ENCODE data around the gene PTGR2. TPM values are rescaled to one million over a fixed set of nuclear protein-coding genes. Genes with fewer than 3 reads are reported as not detected.
"Not testable (repeated sequence)": the region's sequence is repeated elsewhere in the genome, so short reads cannot be mapped to it uniquely, and the experiment has no call there.

Gene PTGR2
- total and polyA plus RNA-seq, 5 donors, result 31.3 to 38.3 (median 32.8) TPM

DNA sequence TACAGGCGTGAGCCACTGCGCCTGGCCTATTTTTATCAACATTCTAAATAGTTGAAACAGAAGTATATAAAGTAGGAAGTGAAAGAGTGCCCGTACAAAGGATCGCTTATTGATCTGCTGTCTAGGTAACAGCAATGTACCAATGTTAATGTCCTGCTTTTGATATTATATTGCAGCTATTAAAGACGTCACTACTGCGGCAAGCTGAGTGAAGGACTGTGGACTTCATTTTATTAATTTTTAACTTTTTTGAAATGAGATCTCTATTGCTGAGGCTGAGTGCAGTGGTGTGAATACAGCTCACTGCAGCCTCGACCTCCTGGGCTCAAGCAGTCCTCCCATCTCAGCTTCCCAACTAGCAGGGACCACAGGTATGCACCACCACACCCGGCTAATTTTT, 10.8 kb downstream of the PTGR2 start:
- no peak for ATAC-seq
- WGBS, result 96% methylated on average over 8 of the region's 8 CpGs

DNA sequence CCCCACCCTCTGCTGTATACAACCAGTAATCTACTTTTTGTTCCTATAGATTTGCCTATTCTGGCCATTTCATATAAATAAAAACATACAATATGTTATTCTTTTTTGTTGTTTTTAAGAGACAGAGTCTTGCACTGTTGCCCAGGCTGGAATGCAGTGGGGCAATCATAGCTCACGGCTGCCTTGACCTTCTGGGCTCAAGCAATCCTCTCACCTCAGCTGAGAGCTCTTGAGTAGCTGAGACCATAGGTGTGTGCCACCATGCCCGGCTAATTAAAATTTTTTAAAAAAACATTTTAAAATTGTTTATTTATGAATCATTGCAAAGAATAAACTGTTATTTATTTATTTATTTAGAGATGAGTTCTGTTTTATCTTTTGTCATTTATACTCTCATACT, 11.6 kb downstream of the PTGR2 start:
- Histone ChIP-seq H3K27ac (ENCODE audit: low read length) (no peak overlapping the region), H3K4me1 (ENCODE audit: control insufficient read depth, insufficient read depth, low read length) (no peaks in the 10 kb centered on the region), H3K4me3 (ENCODE audit: low read length) (no peak overlapping the region), H3K9me3 (ENCODE audit: control insufficient read depth, low read length) (no peaks in the 10 kb centered on the region), H3K27me3 (ENCODE audit: control insufficient read depth, insufficient read depth) (no peaks in the 10 kb centered on the region)
- no peak for ATAC-seq
- DNase-seq, result no peak
- 94% methylated on average over 2 of the region's 2 CpGs for WGBS
- intact Hi-C loops (cut with DNase I), result loop anchor here in 1 of 4 donors (10.0 kb wide), 1 partner anchor 138 kb away; no protein-coding TSS in a partner anchor

More for the DNA sequence above, 10.8 kb downstream of the PTGR2 start:
- intact Hi-C loops (cut with DNase I), result loop anchor here in 1 of 4 donors (10.0 kb wide), 1 partner anchor 138 kb away; no protein-coding TSS in a partner anchor
- no peak for DNase-seq
- H3K27ac ChIP-seq (ENCODE audit: low read length), result no peak overlapping the region
- H3K4me3 ChIP-seq (ENCODE audit: low read length), result no peak overlapping the region
- H3K27me3 ChIP-seq (ENCODE audit: control insufficient read depth, insufficient read depth), result no peaks in the 10 kb centered on the region
- no peaks in the 10 kb centered on the region for H3K4me1 ChIP-seq (ENCODE audit: control insufficient read depth, insufficient read depth, low read length)
- H3K9me3 ChIP-seq (ENCODE audit: control insufficient read depth, low read length), result no peaks in the 10 kb centered on the region

DNA sequence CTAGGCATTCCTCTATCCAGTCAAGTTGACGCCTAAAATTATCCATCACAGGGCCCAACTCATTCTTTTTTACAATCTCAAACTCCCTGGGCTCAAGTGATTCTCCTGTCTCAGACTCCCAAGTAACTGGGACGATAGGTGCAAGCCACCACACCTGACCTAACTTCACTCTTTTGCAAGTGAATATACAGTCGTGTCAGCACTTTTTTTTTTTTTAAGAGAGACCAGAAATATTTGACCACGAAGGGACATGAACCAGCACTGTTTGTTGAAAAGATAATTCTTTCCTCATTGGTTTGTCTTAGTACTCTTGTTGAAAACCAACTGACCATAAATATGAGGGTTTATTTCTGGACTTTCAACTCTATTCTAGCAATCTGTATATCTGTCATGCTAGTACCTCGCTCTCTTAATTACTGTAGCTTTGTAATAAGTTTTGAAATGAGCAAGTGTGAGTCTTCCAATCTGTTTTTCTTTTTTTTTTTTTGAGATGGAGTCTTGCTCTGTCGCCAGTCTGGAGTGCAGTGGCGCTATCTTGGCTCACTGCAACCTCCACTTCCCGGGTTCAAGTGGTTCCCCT, 14.0 kb downstream of the PTGR2 start:
- no peak overlapping the region for H3K27ac ChIP-seq (ENCODE audit: low read length)
- no peak for ATAC-seq
- 90% methylated on average over 8 of the region's 8 CpGs for WGBS

DNA sequence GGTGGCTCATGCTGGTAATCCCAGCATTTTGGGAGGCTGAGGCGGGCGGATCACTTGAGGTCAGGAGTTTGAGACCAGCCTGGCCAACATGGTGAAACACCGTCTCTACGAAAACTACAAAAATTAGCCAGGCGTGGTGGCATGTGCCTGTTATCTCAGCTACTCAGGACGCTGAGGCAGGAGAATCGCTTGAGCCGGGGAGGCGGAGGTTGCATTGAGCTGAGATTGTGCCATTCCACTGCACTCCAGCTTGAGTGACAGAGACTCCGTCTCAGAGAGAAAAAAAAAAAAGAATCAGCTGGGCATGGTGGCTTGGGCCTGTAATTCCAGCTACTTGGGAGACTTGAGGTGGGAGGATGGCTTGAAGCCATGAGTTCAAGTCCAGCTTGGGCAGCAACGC, 18.1 kb downstream of the PTGR2 start:
- intact Hi-C loops (cut with DNase I), result loop anchor here in 1 of 4 donors (10.0 kb wide), 1 partner anchor 145 kb away; no protein-coding TSS in a partner anchor
- 87% methylated on average over 11 of the region's 11 CpGs for WGBS
- ATAC-seq, result not testable (repeated sequence)

More for the DNA sequence above, 14.0 kb downstream of the PTGR2 start:
- Histone ChIP-seq H3K9me3 (ENCODE audit: control insufficient read depth, low read length) (no peaks in the 10 kb centered on the region), H3K4me3 (ENCODE audit: low read length) (no peak overlapping the region), H3K27me3 (ENCODE audit: control insufficient read depth, insufficient read depth) (no peaks in the 10 kb centered on the region), H3K4me1 (ENCODE audit: control insufficient read depth, insufficient read depth, low read length) (no peaks in the 10 kb centered on the region)
- intact Hi-C loops (cut with DNase I), result loop anchor here in 1 of 4 donors (10.0 kb wide), 1 partner anchor 141 kb away; no protein-coding TSS in a partner anchor
- DNase-seq, result no peak

DNA sequence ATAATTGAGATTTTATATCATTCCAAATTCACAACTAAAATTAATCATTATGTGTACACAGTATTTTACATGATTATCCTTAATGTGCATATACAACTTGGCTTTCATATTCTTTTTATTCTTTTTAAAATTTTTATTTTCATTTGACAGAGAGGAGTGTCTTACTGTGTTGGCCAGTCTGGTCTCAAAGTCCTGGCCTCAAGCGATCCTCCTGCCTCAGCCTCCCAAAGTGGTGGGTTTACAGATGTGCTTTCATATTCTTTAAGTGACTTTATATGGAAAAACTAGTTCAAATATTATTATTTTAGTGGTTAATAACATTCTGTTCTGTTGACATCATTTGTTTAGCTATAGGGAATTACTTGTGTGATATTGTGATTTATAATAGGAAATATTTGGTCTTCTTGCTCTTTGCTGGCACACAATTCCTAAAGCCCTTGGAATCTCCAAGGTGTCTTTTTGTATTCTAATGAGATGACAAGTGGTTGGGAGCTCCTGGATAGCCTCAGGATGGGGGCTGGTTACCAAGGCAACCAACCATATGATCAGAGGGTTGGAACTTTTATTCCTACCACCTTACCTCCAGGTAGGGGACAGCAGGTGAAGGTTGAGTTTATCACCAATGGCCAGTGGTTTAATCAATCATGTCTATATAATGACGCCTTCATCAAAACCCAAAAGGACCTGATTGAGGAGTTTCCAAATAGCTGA, 19.0 kb downstream of the PTGR2 start:
- Histone ChIP-seq H3K27ac (ENCODE audit: low read length) (no peak overlapping the region), H3K4me3 (ENCODE audit: low read length) (no peak overlapping the region)
- intact Hi-C loops (cut with DNase I), result no loop called here

More for the DNA sequence above, 18.1 kb downstream of the PTGR2 start:
- DNase-seq; H3K4me1 ChIP-seq (ENCODE audit: control insufficient read depth, insufficient read depth, low read length); H3K4me3 ChIP-seq (ENCODE audit: low read length); H3K9me3 ChIP-seq (ENCODE audit: control insufficient read depth, low read length); H3K27me3 ChIP-seq (ENCODE audit: control insufficient read depth, insufficient read depth); H3K27ac ChIP-seq (ENCODE audit: low read length): not testable (repeated sequence)

DNA sequence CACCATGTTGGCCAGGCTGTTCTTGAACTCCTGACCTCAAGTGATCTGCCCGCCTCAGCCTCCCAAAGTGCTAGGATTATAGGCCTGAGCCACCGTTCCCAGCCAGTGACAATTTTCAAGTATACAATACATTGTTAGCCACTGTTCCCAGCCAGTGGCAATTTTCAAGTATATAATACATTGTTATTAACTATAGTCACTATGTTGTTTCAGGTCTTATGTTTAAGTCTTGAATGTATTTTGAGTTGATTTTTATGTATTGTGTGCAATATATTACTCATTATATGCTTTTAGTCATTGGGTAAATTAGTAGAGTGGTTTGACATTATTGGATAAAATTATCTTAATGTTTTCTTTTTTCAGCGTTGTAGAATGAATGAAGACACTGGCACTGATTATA, 22.0 kb downstream of the PTGR2 start:
- H3K27ac ChIP-seq (ENCODE audit: low read length), result no peak overlapping the region
- intact Hi-C loops (cut with DNase I), result no loop called here
- H3K9me3 ChIP-seq (ENCODE audit: control insufficient read depth, low read length), result no peaks in the 10 kb centered on the region
- DNase-seq, result no peak
- no peaks in the 10 kb centered on the region for H3K27me3 ChIP-seq (ENCODE audit: control insufficient read depth, insufficient read depth)
- ATAC-seq, result no peak
- H3K4me1 ChIP-seq (ENCODE audit: control insufficient read depth, insufficient read depth, low read length), result no peaks in the 10 kb centered on the region
- no peak overlapping the region for H3K4me3 ChIP-seq (ENCODE audit: low read length)
- 91% methylated on average over 3 of the region's 3 CpGs for WGBS

More for the DNA sequence above, 19.0 kb downstream of the PTGR2 start:
- DNase-seq, result no peak
- Histone ChIP-seq H3K4me1 (ENCODE audit: control insufficient read depth, insufficient read depth, low read length) (no peaks in the 10 kb centered on the region), H3K27me3 (ENCODE audit: control insufficient read depth, insufficient read depth) (no peaks in the 10 kb centered on the region), H3K9me3 (ENCODE audit: control insufficient read depth, low read length) (no peaks in the 10 kb centered on the region)
- ATAC-seq, result no peak
- 97% methylated on average over 2 of the region's 2 CpGs for WGBS

DNA sequence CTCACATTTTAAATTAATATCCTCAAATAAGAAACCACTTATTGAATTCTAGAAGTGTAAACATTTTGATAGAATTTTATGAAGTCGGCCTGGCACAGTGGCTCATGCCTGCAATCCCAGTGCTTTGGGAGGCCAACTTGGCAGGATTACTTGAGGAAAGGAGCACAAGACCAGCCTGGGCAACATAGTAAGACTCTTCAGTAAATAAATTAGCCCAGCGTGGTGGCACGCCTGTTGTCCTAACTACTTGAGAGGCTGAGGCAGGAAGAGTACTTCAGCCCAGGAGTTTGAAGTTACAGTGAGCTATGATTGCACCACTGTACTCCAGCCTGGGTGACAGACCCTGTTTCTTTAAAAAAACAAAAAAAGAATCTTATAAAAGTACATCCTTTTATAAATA, 26.2 kb downstream of the PTGR2 start:
- WGBS, result 89% methylated on average over 3 of the region's 3 CpGs
- H3K4me1 ChIP-seq (ENCODE audit: control insufficient read depth, insufficient read depth, low read length), result no peaks in the 10 kb centered on the region
- H3K9me3 ChIP-seq (ENCODE audit: control insufficient read depth, low read length), result no peaks in the 10 kb centered on the region
- no peak overlapping the region for H3K4me3 ChIP-seq (ENCODE audit: low read length)
- intact Hi-C loops (cut with DNase I), result no loop called here
- DNase-seq (no peak), ATAC-seq (no peak)
- no peaks in the 10 kb centered on the region for H3K27me3 ChIP-seq (ENCODE audit: control insufficient read depth, insufficient read depth)
- H3K27ac ChIP-seq (ENCODE audit: low read length), result no peak overlapping the region

DNA sequence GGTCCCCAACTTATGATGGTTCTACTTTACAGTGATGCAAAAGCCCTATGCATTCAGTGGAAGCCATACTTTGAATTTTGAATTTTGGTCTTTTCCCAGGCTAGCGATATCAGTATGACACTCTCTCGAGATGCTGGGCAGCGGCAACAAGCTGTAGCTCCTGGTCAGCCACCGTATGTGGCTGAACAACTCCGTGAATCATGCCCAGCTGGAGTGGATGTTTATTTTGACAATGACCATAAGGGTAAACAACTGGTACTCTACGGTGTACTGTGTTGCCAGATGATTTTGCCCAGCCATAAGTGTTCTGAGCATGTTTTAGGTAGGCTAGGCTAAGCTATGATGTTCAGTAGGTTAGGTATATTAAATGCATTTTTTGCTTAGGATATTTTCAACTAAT, 26.8 kb downstream of the PTGR2 start:
- Histone ChIP-seq H3K4me1 (ENCODE audit: control insufficient read depth, insufficient read depth, low read length) (no peaks in the 10 kb centered on the region), H3K27me3 (ENCODE audit: control insufficient read depth, insufficient read depth) (no peaks in the 10 kb centered on the region), H3K4me3 (ENCODE audit: low read length) (no peak overlapping the region), H3K9me3 (ENCODE audit: control insufficient read depth, low read length) (no peaks in the 10 kb centered on the region), H3K27ac (ENCODE audit: low read length) (no peak overlapping the region)
- no peak for ATAC-seq
- DNase-seq, result no peak
- intact Hi-C loops (cut with DNase I), result no loop called here
- 87% methylated on average over 6 of the region's 6 CpGs for WGBS

DNA sequence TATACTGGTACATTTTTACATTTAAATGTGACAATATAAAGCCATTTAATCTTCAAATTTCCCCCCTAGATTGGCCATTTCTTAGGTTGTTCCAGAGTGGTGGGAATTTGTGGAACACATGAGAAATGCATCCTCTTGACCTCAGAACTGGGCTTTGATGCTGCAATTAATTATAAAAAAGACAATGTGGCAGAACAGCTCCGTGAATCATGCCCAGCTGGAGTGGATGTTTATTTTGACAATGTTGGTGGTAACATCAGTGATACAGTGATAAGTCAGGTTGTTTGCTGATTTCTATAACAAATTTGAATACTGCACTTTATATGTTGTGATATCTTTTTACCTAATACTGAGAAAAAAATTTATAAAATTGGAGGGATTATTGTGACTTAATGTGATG, 27.4 kb downstream of the PTGR2 start:
- Histone ChIP-seq H3K9me3 (ENCODE audit: control insufficient read depth, low read length) (no peaks in the 10 kb centered on the region), H3K27ac (ENCODE audit: low read length) (no peak overlapping the region), H3K4me3 (ENCODE audit: low read length) (no peak overlapping the region), H3K4me1 (ENCODE audit: control insufficient read depth, insufficient read depth, low read length) (no peaks in the 10 kb centered on the region), H3K27me3 (ENCODE audit: control insufficient read depth, insufficient read depth) (no peaks in the 10 kb centered on the region)
- ATAC-seq (no peak), DNase-seq (no peak)
- intact Hi-C loops (cut with DNase I), result no loop called here
- 80% methylated on average over 1 of the region's 1 CpG for WGBS

DNA sequence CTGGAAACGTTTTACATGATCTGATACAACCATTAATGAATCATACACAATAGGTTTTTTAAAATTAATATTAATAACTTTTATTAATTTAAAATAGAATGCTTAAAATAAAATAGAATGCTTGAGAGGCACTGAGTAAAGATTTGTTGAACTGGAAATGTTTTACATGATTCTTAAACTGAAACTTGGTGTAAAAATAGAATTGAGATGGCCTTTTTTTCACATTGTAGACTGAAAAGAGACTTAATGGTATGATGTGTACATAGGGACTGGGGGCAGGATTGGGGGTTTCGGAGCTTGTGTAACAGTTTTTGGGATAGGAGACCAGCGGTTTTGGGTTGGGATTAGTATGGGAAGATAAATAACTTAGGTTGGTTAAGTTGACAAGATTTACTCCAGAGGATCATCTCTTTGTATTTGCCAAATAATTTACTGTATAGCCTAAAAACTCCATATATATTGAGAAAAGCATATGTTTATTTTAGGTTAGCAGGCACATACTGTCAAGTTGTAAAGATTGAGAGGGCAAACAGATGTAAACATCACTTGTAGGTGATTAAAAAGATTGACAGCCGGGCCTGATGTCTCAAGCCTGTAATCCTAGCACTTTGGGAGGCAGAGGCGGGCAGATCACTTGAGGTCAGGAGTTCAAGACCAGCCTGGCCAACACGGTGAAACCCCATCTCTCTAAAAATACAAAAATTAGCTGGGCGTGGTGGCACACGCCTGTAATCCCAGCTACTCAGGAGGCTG, 33.0 kb downstream of the PTGR2 start:
- ATAC-seq (no peak), DNase-seq (no peak)
- intact Hi-C loops (cut with DNase I), result no loop called here
- Histone ChIP-seq H3K9me3 (ENCODE audit: control insufficient read depth, low read length) (no peaks in the 10 kb centered on the region), H3K4me3 (ENCODE audit: low read length) (no peak overlapping the region), H3K27me3 (ENCODE audit: control insufficient read depth, insufficient read depth) (no peaks in the 10 kb centered on the region), H3K27ac (ENCODE audit: low read length) (no peak overlapping the region), H3K4me1 (ENCODE audit: control insufficient read depth, insufficient read depth, low read length) (peaks cover 2% of the 10 kb centered on the region)
- WGBS, result 85% methylated on average over 8 of the region's 8 CpGs
